GM23248 (cell line): Measurements from ENCODE around the gene ANGPT4.

Experiments
- EZH2 ChIP-seq: fragments of 200-600 bp; sonication (generic); IDR thresholded peaks from 2 replicates; pipeline ENCODE4 v1.6.1; 2018; ENCODE audit warnings: antibody characterized with exemption, mild to moderate bottlenecking; ENCODE audit not compliant: insufficient read depth, poor library complexity, severe bottlenecking
- EZH2phosphoT487 ChIP-seq: fragments of 200-600 bp; sonication (generic); IDR thresholded peaks from 2 replicates; pipeline ENCODE4 v1.6.1; 2018; ENCODE audit warnings: antibody characterized with exemption, moderate library complexity, mild to moderate bottlenecking, low read depth; ENCODE audit not compliant: insufficient read depth

DNA sequence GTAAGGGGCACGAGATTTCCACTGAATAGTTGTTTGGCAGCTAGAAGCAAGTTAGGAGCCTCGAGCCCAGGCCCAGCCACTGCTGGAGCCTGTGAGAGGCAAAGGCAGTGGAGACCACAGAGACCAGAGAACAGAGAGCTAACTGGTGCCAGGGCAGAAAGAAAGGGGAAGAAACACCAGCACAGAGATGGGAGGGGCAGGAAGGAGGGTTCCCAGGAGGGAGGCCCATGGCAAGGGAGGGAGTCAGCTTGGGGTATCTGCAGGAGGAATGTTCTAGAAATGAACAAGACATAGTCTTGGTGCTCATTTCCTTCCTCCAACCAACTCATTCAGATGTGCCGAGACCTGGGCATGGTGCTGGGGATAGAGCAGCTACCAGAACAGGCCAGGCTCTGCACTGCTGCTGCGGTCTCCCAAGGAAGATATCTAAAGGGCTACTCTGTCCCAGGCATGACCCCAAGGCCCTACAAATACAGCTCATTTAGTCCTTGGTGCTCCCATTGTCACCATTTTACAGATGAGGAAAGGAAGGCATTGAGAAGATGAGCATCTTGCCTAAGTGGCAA, 10.7 kb downstream of the ANGPT4 start:
- TF ChIP-seq EZH2 (no peak), EZH2phosphoT487 (no peak)
